Hematopoietic multipotent progenitor cell treated with erythropoietin and hydrocortisone succinate and interleukin-3 and kit ligand, for 8 days (in vitro differentiated cells): ENCODE measurements around the gene TMCC3.
"Not testable (repeated sequence)": the region's sequence is repeated elsewhere in the genome, so short reads cannot be mapped to it uniquely, and the experiment has no call there.

Experiments used
- DNase-seq: peaks from one replicate; pipeline ENCODE4 v3.0.0-alpha.2; 2015

Gene TMCC3

GRCh38 chr12:94631058-94631457 lies 19.3 kb downstream of the TMCC3 start:
- no peak for DNase-seq

GRCh38 chr12:94628819-94629472 lies 21.4 kb downstream of the TMCC3 start:
- DNase-seq, result no peak

GRCh38 chr12:94628369-94628768 lies 22.0 kb downstream of the TMCC3 start:
- DNase-seq, result no peak

- no peak for DNase-seq
Observed at GRCh38 chr12:94625531-94625930, 24.8 kb downstream of the TMCC3 start.

GRCh38 chr12:94623161-94623920 lies 27.0 kb downstream of the TMCC3 start:
- no peak for DNase-seq

- no peak for DNase-seq
Observed at GRCh38 chr12:94622475-94622874, 27.9 kb downstream of the TMCC3 start.

GRCh38 chr12:94621662-94622359 lies 28.5 kb downstream of the TMCC3 start:
- DNase-seq, result no peak

GRCh38 chr12:94620621-94621020 lies 29.7 kb downstream of the TMCC3 start:
- no peak for DNase-seq

GRCh38 chr12:94618995-94619695 lies 31.2 kb downstream of the TMCC3 start:
- DNase-seq, result no peak

- DNase-seq, result no peak
Observed at GRCh38 chr12:94617101-94617500, 33.3 kb downstream of the TMCC3 start.

- DNase-seq, result peak; percentile 96
Observed at GRCh38 chr12:94616203-94616729, 34.1 kb downstream of the TMCC3 start.

GRCh38 chr12:94615260-94616181 lies 34.8 kb downstream of the TMCC3 start:
- peak; percentile 75 for DNase-seq

- no peak for DNase-seq
Observed at GRCh38 chr12:94614288-94614721, 36.1 kb downstream of the TMCC3 start.

- no peak for DNase-seq
Observed at GRCh38 chr12:94609917-94610443, 40.4 kb downstream of the TMCC3 start.

- not testable (repeated sequence) for DNase-seq
Observed at GRCh38 chr12:94606810-94607209, 43.5 kb downstream of the TMCC3 start.

GRCh38 chr12:94604366-94604698 lies 46.0 kb downstream of the TMCC3 start:
- DNase-seq, result no peak

- DNase-seq, result peak; percentile 54
Observed at GRCh38 chr12:94603434-94604365, 46.7 kb downstream of the TMCC3 start.

- DNase-seq, result no peak
Observed at GRCh38 chr12:94602024-94602423, 48.3 kb downstream of the TMCC3 start.

- not testable (repeated sequence) for DNase-seq
Observed at GRCh38 chr12:94601307-94601706, 49.0 kb downstream of the TMCC3 start.

GRCh38 chr12:94599189-94599588 lies 51.2 kb downstream of the TMCC3 start:
- DNase-seq, result no peak
